Measurements from ENCODE around the gene WWOX. TPM values are rescaled to one million over a fixed set of nuclear protein-coding genes. Genes with fewer than 3 reads are reported as not detected.

The WWOX gene
- total RNA-seq, 2 donors from 2014 or later: 30.0 to 35.4 TPM

DNA sequence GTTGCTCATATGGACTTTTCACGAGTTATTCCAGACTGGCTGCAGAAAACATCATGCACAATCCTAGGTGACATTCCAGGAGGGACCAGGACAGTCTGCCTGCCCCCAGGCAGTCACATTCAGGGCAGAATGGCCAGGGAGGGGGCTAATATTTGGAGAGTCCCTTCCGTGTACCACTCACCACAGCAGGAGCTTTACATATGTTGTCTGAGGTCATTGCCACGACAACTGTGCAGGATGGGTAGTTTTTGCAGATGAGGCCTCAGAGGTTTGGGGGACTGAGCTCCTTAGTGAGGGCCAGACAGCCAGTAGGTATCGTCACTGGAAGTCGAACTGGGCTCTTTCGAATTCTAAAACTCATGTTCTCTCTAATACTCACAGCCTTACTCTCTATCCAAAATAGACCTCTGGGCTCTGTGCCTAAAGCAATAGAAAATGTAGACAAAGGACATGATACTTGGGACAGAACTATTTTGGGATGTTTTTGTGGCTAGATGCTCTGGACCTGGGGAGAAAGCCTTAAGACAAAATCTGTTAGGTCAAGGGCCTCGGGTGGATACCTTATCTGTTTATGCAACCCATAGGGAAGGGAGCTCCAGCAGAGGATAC, 1162.6 kb downstream of the WWOX start:
- Histone ChIP-seq H3K9ac (ENCODE audit: extremely low read depth, low read length, poor library complexity, severe bottlenecking) (no peak overlapping the region), H3K9me3 (ENCODE audit: control insufficient read depth, low read length) (no peaks in the 10 kb centered on the region), H3K4me3 (ENCODE audit: low read length) (no peak overlapping the region), H3K27me3 (ENCODE audit: control insufficient read depth, insufficient read depth, low read length, poor library complexity, severe bottlenecking) (peaks cover 6% of the 10 kb centered on the region), H3K4me1 (ENCODE audit: control insufficient read depth, insufficient read depth, low read length) (no peaks in the 10 kb centered on the region), H3K36me3 (ENCODE audit: control insufficient read depth, insufficient read depth, low read length) (no peaks in the 10 kb centered on the region), H3K27ac (ENCODE audit: low read depth, low read length) (no peak overlapping the region)
- Mint-ChIP-seq H3K27ac (no peak overlapping the region), H3K4me3 (no peak overlapping the region), H3K9me3 (no peaks in the 10 kb centered on the region), H3K4me1 (peaks cover 12% of the 10 kb centered on the region), H3K27me3 (ENCODE audit: insufficient read depth) (peaks cover 9% of the 10 kb centered on the region), H3K36me3 (ENCODE audit: low read depth) (no peaks in the 10 kb centered on the region)
- no peak for DNase-seq
- 93 to 100% methylated on average over 3 to 7 of the region's 7 CpGs for WGBS, 2 experiments (ENCODE audit: insufficient coverage in 1 of 2, insufficient read length in 1 of 2)
- TF ChIP-seq, protein P1, sequence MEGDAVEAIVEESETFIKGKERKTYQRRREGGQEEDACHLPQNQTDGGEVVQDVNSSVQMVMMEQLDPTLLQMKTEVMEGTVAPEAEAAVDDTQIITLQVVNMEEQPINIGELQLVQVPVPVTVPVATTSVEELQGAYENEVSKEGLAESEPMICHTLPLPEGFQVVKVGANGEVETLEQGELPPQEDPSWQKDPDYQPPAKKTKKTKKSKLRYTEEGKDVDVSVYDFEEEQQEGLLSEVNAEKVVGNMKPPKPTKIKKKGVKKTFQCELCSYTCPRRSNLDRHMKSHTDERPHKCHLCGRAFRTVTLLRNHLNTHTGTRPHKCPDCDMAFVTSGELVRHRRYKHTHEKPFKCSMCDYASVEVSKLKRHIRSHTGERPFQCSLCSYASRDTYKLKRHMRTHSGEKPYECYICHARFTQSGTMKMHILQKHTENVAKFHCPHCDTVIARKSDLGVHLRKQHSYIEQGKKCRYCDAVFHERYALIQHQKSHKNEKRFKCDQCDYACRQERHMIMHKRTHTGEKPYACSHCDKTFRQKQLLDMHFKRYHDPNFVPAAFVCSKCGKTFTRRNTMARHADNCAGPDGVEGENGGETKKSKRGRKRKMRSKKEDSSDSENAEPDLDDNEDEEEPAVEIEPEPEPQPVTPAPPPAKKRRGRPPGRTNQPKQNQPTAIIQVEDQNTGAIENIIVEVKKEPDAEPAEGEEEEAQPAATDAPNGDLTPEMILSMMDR (conservative IDR thresholded peaks at IDR 0.05): no peak

Other genes starting within 250 kb of the WWOX start
- not detected for gene CLEC3A, start 77.1 kb upstream of the WWOX start, total RNA-seq

Measured in endodermal cell (in vitro differentiated cells).